Measurements from ENCODE around the gene BMP10. TPM values are rescaled to one million over a fixed set of nuclear protein-coding genes. Genes with fewer than 3 reads are reported as not detected.

Gene BMP10
- not detected for polyA plus RNA-seq

DNA sequence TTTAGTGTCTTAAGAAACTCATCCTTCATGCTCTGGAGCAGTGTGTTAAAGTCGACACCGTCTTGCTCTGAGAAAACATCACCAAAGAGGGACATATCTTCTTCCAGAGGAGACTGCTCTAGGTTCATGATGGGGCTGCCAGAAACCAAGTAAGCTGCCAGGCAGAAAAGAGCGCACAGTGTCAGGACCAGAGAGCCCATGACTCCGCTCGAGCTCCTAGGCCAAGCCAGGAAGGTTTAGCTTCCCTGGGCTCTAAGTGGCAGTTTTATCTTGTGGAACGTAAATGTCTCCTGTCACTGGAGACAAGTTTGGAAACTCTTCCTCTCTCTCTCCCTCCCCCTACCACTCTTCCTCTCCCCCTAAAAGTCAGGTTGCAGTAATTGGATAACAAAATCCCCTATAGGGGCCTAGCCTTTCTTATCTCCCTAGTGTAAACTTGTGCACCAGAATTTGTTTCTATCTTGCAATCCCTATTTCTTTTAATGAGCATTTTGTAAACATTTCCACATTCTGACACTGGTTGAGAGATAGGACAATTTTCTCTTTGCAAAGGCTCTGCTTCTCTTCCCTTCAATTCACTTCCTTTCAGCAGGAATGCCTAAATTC, at the start of gene BMP10:
Gene BMP10 (minus strand): TSS at position 239 of the 606 bp plus-strand sequence. CDS start 39 bp downstream, at position 200.
- no peaks in the 10 kb centered on the region for H3K36me3 Mint-ChIP-seq
- no peaks in the 10 kb centered on the region for H3K9me3 Mint-ChIP-seq
- H3K27ac Mint-ChIP-seq, result no peak within 1 kb of the TSS
- no peak for DNase-seq
- H3K4me3 Mint-ChIP-seq, result no peak within 1 kb of the TSS
- H3K4me1 Mint-ChIP-seq, result no peaks in the 10 kb centered on the region
- H3K27me3 Mint-ChIP-seq (ENCODE audit: low read depth in 3 of 3), result peaks cover 0 to 2% (median 2%) of the 10 kb centered on the region in 3 donors

DNA sequence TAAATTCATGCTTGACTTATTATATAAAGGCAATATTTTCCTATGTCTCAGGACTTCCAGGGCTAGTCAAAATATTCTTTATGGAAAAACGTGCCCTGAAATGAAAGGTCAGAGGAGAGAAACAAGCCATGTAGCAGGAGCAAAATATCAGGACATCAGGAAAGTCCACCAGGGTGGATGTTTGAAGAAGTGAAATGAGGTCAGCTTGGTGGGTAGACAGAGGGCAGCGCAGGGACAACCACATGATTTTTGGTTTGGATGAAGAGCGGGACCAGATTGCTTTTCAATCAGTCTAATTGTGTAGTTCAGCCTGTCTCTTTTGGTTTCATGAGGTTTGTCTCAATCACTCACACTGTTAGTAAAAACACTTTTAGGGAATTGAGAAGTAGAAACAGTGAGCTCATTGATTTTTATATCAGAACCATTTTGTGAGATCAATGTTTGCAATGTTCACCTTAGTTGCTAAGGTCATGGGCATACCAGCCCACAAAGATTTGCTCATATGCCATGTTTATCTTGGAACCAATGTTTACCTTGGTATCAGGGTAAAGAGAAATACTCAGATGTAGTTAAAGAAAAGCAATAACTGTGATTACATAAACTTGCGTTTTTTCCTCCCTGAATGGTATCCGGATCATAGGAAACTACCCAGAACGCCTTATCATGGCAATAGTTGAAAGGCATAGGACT, 49.4 kb upstream of the BMP10 start:
- no peaks in the 10 kb centered on the region for H3K9me3 Mint-ChIP-seq
- no peak for DNase-seq
- H3K4me3 Mint-ChIP-seq, result no peak overlapping the region
- no peak overlapping the region for H3K27ac Mint-ChIP-seq
- H3K36me3 Mint-ChIP-seq, result no peaks in the 10 kb centered on the region
- no peaks in the 10 kb centered on the region for H3K4me1 Mint-ChIP-seq
- peaks cover 0 to 3% (median 1%) of the 10 kb centered on the region in 3 donors for H3K27me3 Mint-ChIP-seq (ENCODE audit: low read depth in 3 of 3)

DNA sequence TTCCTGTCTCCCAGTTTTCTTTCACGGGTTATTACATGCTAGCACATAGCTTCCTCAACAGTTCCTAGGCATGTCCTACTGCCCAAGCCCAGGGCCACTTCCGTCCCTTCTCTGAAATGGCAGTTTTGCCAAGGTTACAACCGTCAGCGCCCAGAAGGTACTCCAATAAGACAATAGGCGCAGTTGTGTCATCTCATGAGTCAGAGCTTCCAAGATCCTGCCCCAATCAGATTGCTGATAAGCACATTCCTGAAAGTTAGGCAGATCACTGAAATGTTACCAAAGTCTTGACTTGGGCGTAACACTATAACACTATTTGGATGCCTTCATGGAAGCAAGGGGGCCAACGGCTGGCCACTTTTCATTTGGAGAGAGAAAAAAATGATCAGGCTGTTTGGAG, 47.3 kb upstream of the BMP10 start:
- H3K27me3 Mint-ChIP-seq (ENCODE audit: low read depth in 3 of 3), result peaks cover 0 to 1% (median 0%) of the 10 kb centered on the region in 3 donors

DNA sequence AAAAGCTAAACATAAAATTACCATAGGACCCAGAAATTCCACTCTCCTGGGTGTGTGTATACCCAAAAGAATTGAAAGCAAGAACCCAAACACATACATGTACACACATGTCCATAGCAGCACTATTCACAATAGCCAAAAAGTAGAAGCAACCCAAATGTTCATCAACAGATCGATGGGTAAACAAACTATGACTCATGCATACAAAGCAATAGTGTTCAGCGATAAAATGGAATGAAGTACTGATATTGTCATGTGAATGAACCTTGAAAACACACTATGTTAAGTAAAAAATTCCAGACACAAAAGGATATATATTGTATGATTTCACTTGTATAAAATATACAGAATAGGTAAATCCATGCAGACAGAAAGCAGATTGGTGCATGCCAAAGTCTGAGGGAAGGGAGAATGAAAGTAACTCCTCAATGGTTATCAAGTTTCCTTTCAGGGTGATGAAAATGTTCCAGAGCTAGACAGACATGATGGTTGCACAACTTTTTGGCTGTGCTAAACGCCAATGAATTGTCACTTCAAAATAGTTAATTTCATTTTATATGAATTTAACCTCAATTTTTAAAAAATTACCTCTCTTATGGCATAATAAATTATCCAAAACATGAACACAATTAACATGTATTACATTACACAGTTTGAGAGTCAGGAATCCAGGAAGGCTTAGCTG, 46.0 kb upstream of the BMP10 start:
- Mint-ChIP-seq H3K36me3 (no peaks in the 10 kb centered on the region), H3K27ac (no peak overlapping the region), H3K4me1 (no peaks in the 10 kb centered on the region), H3K4me3 (no peak overlapping the region), H3K9me3 (no peaks in the 10 kb centered on the region), H3K27me3 (ENCODE audit: low read depth in 3 of 3) (peaks cover 0 to 1% (median 0%) of the 10 kb centered on the region in 3 donors)
- no peak for DNase-seq

More for the DNA sequence above, 47.3 kb upstream of the BMP10 start:
- DNase-seq, result no peak
- no peak overlapping the region for H3K27ac Mint-ChIP-seq
- no peaks in the 10 kb centered on the region for H3K36me3 Mint-ChIP-seq
- H3K4me3 Mint-ChIP-seq, result no peak overlapping the region
- H3K9me3 Mint-ChIP-seq, result no peaks in the 10 kb centered on the region
- H3K4me1 Mint-ChIP-seq, result no peaks in the 10 kb centered on the region

DNA sequence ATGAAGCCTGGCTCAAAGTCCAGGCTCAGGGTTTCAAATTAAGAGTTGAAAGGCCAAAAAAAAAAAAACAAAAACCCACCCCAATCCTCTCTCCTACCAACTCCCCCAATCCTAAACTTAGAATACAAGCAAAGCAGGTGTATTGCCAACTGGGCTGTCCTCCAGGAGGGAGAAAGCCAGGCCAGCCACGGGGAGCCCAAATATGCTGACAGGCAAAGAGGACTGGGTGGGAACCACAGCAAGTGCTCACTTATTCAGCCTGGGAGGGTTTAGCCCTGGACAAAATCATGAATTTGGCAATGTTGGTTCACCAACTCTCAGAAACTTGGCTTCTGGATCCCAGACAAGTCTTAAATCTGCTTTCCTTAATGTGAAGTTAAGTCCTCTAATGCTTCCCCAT, 45.0 kb upstream of the BMP10 start:
- H3K9me3 Mint-ChIP-seq, result no peaks in the 10 kb centered on the region
- no peak for DNase-seq
- H3K36me3 Mint-ChIP-seq, result no peaks in the 10 kb centered on the region
- H3K4me3 Mint-ChIP-seq, result no peak overlapping the region
- peaks cover 0 to 1% (median 0%) of the 10 kb centered on the region in 3 donors for H3K27me3 Mint-ChIP-seq (ENCODE audit: low read depth in 3 of 3)
- H3K27ac Mint-ChIP-seq, result no peak overlapping the region
- H3K4me1 Mint-ChIP-seq, result peaks cover 0 to 2% of the 10 kb centered on the region in 2 donors

GRCh38 chr2:68915393-68915792, 44.2 kb upstream of the BMP10 start:
- H3K27ac Mint-ChIP-seq, result no peak overlapping the region
- H3K4me1 Mint-ChIP-seq, result peaks cover 0 to 4% of the 10 kb centered on the region in 2 donors
- H3K36me3 Mint-ChIP-seq, result no peaks in the 10 kb centered on the region
- peak overlapping the region in 3 of 5 donors; percentile 2 to 36 (median 33) for H3K4me3 Mint-ChIP-seq
- H3K9me3 Mint-ChIP-seq, result no peaks in the 10 kb centered on the region
- peak in 1 of 3 donors; percentile 5 for DNase-seq
- H3K27me3 Mint-ChIP-seq (ENCODE audit: low read depth in 3 of 3), result peaks cover 0 to 1% (median 0%) of the 10 kb centered on the region in 3 donors

DNA sequence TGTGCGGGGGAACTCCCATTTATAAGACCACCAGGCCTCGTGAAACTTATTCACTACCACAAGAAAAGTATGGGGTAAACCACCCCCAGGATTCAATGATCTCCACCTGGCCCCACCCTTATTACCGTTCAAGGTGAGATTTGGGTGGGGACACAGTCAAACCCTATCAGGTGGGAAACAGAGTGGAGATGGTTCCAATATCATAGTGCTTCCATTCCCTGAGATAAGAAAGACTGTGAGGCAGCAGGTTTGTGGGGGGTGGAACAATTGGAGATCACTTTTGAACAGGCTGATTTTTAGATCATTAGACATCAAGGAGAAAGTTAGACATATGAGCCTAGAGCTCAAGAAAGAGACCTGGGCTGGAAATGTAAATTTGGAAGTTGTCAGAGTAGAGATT, 42.2 kb upstream of the BMP10 start:
- no peak overlapping the region for H3K4me3 Mint-ChIP-seq
- H3K36me3 Mint-ChIP-seq, result peaks cover 0 to 3% (median 0%) of the 10 kb centered on the region in 3 donors
- H3K9me3 Mint-ChIP-seq, result no peaks in the 10 kb centered on the region
- no peak overlapping the region for H3K27ac Mint-ChIP-seq
- peaks cover 0 to 3% (median 3%) of the 10 kb centered on the region in 3 donors for H3K27me3 Mint-ChIP-seq (ENCODE audit: low read depth in 3 of 3)
- H3K4me1 Mint-ChIP-seq, result peaks cover 18 to 20% of the 10 kb centered on the region in 2 donors
- DNase-seq, result no peak

- Mint-ChIP-seq H3K27ac (no peak overlapping the region), H3K9me3 (no peaks in the 10 kb centered on the region), H3K36me3 (peaks cover 0 to 3% (median 0%) of the 10 kb centered on the region in 3 donors), H3K4me3 (no peak overlapping the region), H3K4me1 (peaks cover 24 to 26% of the 10 kb centered on the region in 2 donors), H3K27me3 (ENCODE audit: low read depth in 3 of 3) (peaks cover 0 to 3% (median 3%) of the 10 kb centered on the region in 3 donors)
- DNase-seq, result peak; percentile 37 to 50 (median 39)
Measured at GRCh38 chr2:68912732-68913131, 41.5 kb upstream of the BMP10 start.

GRCh38 chr2:68912111-68912510, 40.9 kb upstream of the BMP10 start:
- no peak for DNase-seq
- H3K27me3 Mint-ChIP-seq (ENCODE audit: low read depth in 3 of 3), result peaks cover 0 to 3% (median 3%) of the 10 kb centered on the region in 3 donors
- H3K36me3 Mint-ChIP-seq, result peaks cover 0 to 3% (median 0%) of the 10 kb centered on the region in 3 donors
- no peak overlapping the region for H3K4me3 Mint-ChIP-seq
- no peak overlapping the region for H3K27ac Mint-ChIP-seq
- no peaks in the 10 kb centered on the region for H3K9me3 Mint-ChIP-seq
- H3K4me1 Mint-ChIP-seq, result peaks cover 28 to 30% of the 10 kb centered on the region in 2 donors

DNA sequence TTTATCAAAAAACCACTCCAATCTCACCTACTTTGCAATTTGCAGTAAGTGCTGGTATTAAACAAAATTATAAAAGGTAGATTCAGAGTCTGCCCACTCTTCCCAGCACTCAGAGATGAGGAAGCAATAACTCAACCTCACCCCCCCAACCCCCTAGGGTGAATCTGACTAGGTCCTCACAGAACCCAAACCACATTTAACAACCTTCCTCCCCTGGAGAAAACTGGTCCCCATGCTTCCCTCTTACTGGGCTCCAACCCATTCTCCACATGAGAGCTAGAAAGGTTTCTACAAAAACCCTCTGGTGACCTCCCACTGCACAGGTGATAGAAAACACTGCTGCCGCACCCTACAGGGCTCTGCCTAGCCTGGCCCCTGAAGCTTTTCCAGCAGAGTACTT, 40.5 kb upstream of the BMP10 start:
- Mint-ChIP-seq H3K9me3 (no peaks in the 10 kb centered on the region), H3K4me3 (no peak overlapping the region), H3K27ac (no peak overlapping the region), H3K27me3 (ENCODE audit: low read depth in 3 of 3) (peaks cover 0 to 3% (median 3%) of the 10 kb centered on the region in 3 donors), H3K36me3 (peaks cover 0 to 3% (median 0%) of the 10 kb centered on the region in 3 donors), H3K4me1 (peaks cover 28 to 30% of the 10 kb centered on the region in 2 donors)
- DNase-seq, result no peak

- peaks cover 0 to 3% (median 0%) of the 10 kb centered on the region in 3 donors for H3K36me3 Mint-ChIP-seq
- no peak overlapping the region for H3K4me3 Mint-ChIP-seq
- no peaks in the 10 kb centered on the region for H3K9me3 Mint-ChIP-seq
- peaks cover 28 to 30% of the 10 kb centered on the region in 2 donors for H3K4me1 Mint-ChIP-seq
- H3K27ac Mint-ChIP-seq, result no peak overlapping the region
- peaks cover 0 to 3% (median 3%) of the 10 kb centered on the region in 3 donors for H3K27me3 Mint-ChIP-seq (ENCODE audit: low read depth in 3 of 3)
- DNase-seq, result no peak
Measured at GRCh38 chr2:68911246-68911645, 40.0 kb upstream of the BMP10 start.

DNA sequence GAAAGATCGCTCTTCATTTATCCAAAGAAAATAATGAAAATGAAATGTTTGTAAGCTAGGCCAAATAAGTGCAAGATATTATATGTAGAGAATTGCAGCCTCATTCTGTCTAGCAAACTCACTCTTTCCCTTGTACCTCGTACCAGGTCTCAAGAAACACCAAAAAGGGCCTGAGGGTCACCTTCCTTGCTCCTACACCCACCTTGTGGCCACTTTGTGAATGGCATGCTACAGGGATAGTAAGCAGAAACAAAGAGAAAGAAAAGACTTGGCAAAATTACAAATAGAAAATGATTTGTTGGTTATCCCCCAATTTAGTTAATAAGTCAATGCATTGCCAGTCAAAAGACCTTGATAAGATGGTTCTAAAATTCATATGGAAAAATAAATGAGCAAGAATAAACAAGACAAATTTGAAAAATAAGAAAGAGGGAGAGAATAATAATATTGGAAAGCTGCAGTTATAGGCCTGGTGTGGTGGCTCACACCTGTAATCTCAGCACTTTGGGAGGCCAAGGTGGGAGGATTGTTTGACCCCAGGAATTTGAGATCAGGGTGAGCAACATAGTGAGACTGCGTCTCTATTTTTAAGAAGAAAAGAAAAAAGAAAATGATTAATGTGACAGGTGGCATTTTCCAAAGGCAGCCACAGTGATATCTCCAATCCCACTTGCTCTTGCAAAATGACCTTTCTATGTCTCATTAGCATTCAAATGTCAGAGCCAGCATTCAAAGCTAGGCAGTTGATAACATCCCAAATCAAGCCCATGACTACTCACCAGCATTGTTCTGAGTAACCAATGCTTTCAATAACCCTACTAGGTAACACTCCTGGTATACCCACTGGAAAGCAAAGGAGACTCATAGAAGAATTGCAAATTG, 38.8 kb upstream of the BMP10 start:
- H3K9me3 Mint-ChIP-seq, result no peaks in the 10 kb centered on the region
- peaks cover 28 to 30% of the 10 kb centered on the region in 2 donors for H3K4me1 Mint-ChIP-seq
- peak overlapping the region in 2 of 6 donors; percentile 23 to 61 for H3K27ac Mint-ChIP-seq
- H3K36me3 Mint-ChIP-seq, result peaks cover 0 to 3% (median 0%) of the 10 kb centered on the region in 3 donors
- H3K4me3 Mint-ChIP-seq, result peak overlapping the region in 1 of 5 donors; percentile 39
- peak; percentile 53 to 60 (median 55) for DNase-seq
- peaks cover 0 to 3% (median 3%) of the 10 kb centered on the region in 3 donors for H3K27me3 Mint-ChIP-seq (ENCODE audit: low read depth in 3 of 3)

DNA sequence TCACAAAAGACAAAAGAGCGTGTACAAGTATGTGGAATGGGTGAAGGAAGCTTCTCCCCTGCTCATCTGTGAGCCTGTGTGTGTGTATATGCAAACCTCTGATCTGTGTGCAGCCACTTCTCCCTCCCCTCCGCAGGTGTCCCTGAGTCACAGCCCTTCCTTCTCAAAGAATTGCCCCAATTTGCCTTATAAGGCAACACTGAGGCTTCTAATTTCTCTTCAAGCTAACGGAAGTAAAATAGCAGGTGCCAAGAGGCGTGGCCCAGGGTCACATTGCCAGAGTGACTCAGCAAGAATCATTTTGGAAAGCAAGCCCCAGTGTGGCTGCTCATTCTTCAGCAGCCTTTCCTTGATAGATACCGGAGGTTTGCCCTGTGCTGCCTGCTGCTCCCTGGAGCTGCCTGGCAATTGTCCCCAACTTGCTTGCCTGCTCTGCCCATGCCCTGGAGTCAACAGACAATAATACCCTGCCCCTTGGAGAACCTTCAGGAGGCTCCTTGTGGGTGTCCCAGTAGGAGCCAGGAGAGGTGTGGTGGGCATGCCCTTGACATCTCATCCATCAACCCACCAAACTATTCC, 37.3 kb upstream of the BMP10 start:
- peak overlapping the region; percentile 15 to 74 (median 68) for H3K4me3 Mint-ChIP-seq
- peak overlapping the region; percentile 50 to 82 (median 66) for H3K27ac Mint-ChIP-seq
- peaks cover 28 to 30% of the 10 kb centered on the region in 2 donors for H3K4me1 Mint-ChIP-seq
- peak; percentile 66 to 80 (median 67) for DNase-seq
- H3K9me3 Mint-ChIP-seq, result no peaks in the 10 kb centered on the region
- H3K36me3 Mint-ChIP-seq, result peaks cover 0 to 3% (median 0%) of the 10 kb centered on the region in 3 donors
- peaks cover 0 to 5% (median 3%) of the 10 kb centered on the region in 3 donors for H3K27me3 Mint-ChIP-seq (ENCODE audit: low read depth in 3 of 3)

Data from immature natural killer cell (primary cell).